GM12872 (cell line): ENCODE data around the gene HOTAIR.

Source experiments
- TF ChIP-seq, protein P1 (sequence below): IDR thresholded peaks from 3 replicates; pipeline ENCODE4 v1.5.1; 2011; ENCODE audit warnings: low read depth, mild to moderate bottlenecking, low read length, moderate library complexity; ENCODE audit not compliant: insufficient read depth

HOTAIR gene

DNA sequence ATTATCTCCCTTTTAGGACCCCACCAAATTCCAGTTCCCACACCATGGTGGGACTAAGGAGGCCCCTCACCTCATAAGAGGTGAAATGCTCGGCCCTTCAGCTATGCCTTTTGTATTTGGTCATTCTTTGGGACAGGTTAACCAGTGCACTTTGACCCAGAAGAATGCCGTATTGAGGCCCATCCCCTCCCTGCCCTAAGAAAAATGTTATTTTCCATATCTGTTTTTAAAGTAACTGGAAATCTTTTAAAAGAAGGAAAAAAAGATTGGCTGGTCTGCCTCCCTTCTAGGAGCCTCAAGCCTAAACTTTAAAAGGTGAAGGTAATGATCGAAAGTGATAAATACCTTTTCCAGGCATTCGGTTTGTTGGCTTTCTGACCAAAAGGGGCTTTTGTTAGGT, 41.8 kb downstream of the HOTAIR start:
- TF ChIP-seq, protein P1, sequence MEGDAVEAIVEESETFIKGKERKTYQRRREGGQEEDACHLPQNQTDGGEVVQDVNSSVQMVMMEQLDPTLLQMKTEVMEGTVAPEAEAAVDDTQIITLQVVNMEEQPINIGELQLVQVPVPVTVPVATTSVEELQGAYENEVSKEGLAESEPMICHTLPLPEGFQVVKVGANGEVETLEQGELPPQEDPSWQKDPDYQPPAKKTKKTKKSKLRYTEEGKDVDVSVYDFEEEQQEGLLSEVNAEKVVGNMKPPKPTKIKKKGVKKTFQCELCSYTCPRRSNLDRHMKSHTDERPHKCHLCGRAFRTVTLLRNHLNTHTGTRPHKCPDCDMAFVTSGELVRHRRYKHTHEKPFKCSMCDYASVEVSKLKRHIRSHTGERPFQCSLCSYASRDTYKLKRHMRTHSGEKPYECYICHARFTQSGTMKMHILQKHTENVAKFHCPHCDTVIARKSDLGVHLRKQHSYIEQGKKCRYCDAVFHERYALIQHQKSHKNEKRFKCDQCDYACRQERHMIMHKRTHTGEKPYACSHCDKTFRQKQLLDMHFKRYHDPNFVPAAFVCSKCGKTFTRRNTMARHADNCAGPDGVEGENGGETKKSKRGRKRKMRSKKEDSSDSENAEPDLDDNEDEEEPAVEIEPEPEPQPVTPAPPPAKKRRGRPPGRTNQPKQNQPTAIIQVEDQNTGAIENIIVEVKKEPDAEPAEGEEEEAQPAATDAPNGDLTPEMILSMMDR, result no peak

DNA sequence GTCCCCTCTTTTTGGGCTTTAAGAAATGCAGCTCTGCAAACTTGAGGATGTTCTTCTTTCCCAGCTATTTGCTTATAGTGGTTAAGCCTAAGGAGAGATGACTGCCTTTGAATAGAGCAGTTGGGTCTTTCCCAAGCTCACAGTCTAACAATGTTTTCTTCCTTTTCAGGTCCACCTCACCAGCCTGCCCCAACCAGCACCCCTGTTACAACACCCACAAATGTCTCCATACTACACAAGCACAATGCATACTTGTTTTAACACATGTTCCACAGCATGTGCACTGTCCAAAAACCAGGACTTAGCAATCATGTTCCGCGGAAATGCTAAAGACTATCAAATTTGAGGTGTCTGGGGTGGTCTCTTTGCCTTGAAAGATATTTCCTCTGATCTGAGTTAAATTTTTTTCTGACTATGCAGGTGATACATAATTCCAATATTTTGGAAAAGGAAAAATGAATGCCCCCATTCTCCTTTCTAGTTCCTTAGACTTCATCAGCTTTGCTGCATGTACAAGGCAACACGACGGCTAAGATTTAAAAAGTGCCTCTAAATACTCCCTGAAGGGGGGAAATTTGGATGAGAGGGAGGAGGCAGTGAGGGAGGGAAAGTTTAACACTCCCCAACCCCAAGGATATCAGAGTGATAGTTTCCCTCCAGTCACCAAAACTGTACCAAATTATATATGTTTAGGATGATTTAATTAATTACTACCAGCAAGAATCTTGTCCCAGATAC, 42.7 kb downstream of the HOTAIR start:
- TF ChIP-seq, protein P1, result no peak

DNA sequence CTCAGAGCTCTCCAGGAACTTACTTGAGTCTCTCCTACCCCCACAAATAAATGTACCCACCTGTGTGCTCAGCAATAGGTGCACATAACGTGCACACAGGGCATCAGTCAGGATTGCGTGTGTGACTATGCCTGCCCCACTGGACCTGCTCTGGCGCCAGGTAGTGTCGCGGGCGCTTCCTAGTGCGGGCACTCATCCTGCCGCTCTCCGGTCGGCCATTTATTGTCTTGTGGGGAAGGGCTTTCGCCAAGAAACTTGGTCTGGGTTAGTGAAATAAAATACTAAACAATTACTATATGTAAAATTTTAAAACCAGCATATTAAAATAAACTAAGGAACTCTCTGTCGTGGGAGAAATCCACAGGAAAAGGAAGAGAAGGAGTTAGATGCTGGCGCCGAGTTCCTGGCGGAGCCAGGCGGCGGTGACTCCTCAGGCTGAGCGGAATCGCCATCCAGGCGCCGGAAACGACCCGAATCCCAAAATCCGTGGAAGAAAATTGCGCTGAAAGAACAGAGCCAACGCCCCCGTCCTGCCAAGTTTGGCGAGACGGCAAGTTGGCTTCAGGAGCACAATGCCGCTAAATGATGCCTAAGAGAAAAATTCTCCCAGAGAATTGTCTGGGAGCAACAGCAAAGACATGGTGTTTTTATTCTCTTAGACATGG, 44.0 kb downstream of the HOTAIR start:
- TF ChIP-seq, protein P1, result no peak

DNA sequence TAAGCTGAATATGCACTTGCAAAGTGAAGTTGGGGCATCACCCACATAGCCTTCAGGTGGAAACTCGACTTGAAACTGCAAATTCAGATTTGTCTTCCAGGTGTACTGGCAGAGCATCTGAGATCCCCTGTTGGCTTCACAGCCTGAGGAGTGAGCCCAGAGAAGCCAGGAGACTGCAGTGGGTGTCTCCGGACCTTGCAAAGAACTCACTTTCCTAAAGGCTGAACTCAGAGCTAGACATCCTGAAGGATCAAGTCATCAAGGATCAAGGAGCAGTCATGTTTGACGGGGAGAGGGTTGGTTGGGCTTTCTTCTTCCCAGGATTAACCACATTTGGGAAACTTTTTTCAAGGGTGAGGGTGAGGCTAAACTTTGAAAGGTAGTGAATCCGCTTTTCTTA, 45.2 kb downstream of the HOTAIR start:
- TF ChIP-seq, protein P1, result no peak

DNA sequence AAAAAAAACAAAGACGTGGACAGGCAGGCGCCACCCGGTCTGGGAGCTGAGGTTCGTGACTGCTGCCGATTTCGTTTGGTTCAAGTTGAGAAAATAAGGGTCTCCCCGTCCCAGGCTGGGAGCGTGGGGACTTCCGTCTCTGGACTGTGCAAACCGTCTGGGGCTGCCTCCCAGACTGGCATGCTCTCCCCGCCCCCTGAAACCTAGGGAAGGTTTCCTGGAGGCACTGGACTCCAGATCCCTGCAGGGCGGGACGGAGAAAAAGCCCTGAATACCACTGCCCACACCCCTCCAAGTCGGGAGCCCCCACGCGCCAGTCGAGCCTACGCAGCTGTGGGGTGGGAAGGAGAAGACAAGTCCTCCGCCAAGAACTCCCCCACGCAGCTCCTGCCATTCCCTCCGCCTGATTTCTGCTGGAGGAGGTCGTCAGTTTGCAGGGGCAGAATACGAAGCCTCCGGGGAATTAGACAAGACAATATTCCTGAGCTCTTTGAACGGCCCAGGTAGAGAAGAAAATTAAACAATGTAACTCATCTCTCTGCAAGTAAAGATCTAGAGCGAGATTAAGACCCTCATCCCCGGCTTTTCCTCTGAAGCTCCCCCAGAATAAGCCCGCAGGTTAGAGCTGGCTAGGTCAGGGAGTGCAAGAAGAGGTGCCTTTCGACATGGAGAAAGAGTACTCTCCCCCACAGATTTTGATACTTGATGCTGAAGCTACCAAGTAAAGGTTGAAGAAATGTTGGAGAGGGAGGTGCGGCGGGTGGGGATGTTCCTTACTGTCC, 46.5 kb downstream of the HOTAIR start:
- TF ChIP-seq, protein P1, result no peak

DNA sequence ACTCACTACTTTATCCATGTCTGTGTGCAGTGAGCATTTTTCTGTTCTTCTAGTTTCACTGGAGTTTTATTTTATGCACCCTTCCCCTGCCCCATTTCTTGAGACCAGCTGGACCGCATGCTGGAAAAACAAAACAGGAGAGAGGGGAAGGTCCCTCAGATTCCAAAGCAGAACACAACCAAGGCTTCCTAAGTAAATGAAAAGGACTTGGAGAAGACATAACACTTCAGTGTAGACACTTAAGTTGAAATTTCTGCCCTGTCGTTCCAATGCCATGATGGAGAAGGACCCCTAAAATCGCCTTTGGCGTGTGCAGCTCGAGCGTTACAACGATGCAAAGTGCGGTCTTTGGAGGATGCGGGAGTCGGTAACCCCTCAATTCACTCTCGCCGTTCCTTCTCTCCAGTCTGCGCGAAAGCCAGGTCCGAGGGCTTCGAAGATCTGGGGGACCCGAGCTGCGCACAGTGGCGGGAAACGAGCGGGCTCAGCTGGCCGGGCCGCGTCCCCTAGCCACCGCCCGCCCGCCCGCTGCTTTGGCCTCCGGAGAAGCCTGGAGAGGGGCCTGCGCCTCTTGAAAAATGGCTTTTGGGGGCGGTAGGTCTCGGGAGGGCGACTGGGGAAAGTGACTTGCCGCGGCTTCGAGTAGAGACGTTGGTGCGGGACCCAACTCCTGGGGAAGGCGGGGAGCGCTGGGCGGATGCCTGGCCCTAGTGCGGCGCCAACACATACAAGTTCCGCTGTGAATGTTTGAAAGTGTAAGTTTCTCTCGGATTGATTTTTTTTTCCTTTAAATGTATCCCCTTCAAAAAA, 47.3 kb downstream of the HOTAIR start:
- TF ChIP-seq, protein P1, result no peak
